GM19467 (cell line): ENCODE data around the gene ZSWIM6.

Experiments
- ATAC-seq: cut with Tn5 transposase; IDR thresholded peaks from one replicate; pipeline ENCODE4 v1.9.1; 2021; ENCODE audit warnings: mild to moderate bottlenecking, moderate library complexity; ENCODE audit not compliant: unreplicated experiment

ZSWIM6 gene

GRCh38 chr5:61526207-61526519 is 194.1 kb downstream of the ZSWIM6 start:
- no peak for ATAC-seq

GRCh38 chr5:61532983-61533382 is 200.9 kb downstream of the ZSWIM6 start:
- ATAC-seq, result no peak

- ATAC-seq, result peak; percentile 88
Measured at GRCh38 chr5:61534481-61535267, 202.6 kb downstream of the ZSWIM6 start.

- no peak for ATAC-seq
Measured at GRCh38 chr5:61535828-61536227, 203.8 kb downstream of the ZSWIM6 start.

- ATAC-seq, result no peak
Measured at GRCh38 chr5:61536922-61537321, 204.9 kb downstream of the ZSWIM6 start.

- no peak for ATAC-seq
Measured at GRCh38 chr5:61538722-61539501, 206.9 kb downstream of the ZSWIM6 start.

- no peak for ATAC-seq
Measured at GRCh38 chr5:61549530-61549929, 217.5 kb downstream of the ZSWIM6 start.

GRCh38 chr5:61551637-61552313 is 219.7 kb downstream of the ZSWIM6 start:
- ATAC-seq, result no peak

- no peak for ATAC-seq
Measured at GRCh38 chr5:61559146-61559545, 227.1 kb downstream of the ZSWIM6 start.

- no peak for ATAC-seq
Measured at GRCh38 chr5:61559722-61560121, 227.7 kb downstream of the ZSWIM6 start.

GRCh38 chr5:61563401-61563800 is 231.3 kb downstream of the ZSWIM6 start:
- no peak for ATAC-seq

- no peak for ATAC-seq
Measured at GRCh38 chr5:61567337-61567736, 235.3 kb downstream of the ZSWIM6 start.

GRCh38 chr5:61569353-61569752 is 237.3 kb downstream of the ZSWIM6 start:
- ATAC-seq, result no peak

GRCh38 chr5:61570767-61571166 is 238.7 kb downstream of the ZSWIM6 start:
- no peak for ATAC-seq

GRCh38 chr5:61572959-61573358 is 240.9 kb downstream of the ZSWIM6 start:
- ATAC-seq, result no peak

GRCh38 chr5:61575103-61575502 is 243.0 kb downstream of the ZSWIM6 start:
- no peak for ATAC-seq

GRCh38 chr5:61575581-61575980 is 243.5 kb downstream of the ZSWIM6 start:
- ATAC-seq, result no peak

- ATAC-seq, result no peak
Measured at GRCh38 chr5:61576556-61576955, 244.5 kb downstream of the ZSWIM6 start.

GRCh38 chr5:61578858-61579503 is 246.9 kb downstream of the ZSWIM6 start:
- no peak for ATAC-seq

- ATAC-seq, result no peak
Measured at GRCh38 chr5:61582205-61582820, 250.3 kb downstream of the ZSWIM6 start.

GRCh38 chr5:61582887-61583286 is 250.8 kb downstream of the ZSWIM6 start:
- ATAC-seq, result no peak
